Ovary (tissue), 3 donors: ENCODE results near the gene SNCAIP.
A peak's percentile ranks its signal among the peaks of the same experiment; 100 is the strongest.

Source experiments
- CTCF ChIP-seq, 3 donors: fragments of 450-650 bp in 2 of 3; fragments of 200-600 bp in 1 of 3; IDR thresholded peaks; one replicate each; pipeline versions ENCODE4 v1.5.1 to v1.8.0; 2016 to 2022; ENCODE audit warnings: antibody characterized with exemption in 3 of 3, mild to moderate bottlenecking in 1 of 3
- POLR2A ChIP-seq: fragments of 450-650 bp; IDR thresholded peaks from one replicate; pipeline ENCODE4 v1.6.1; 2017; ENCODE audit warnings: antibody characterized with exemption, mild to moderate bottlenecking, moderate library complexity
- donor health status: DM: no; HTN: no; CAD: no.

GRCh38 chr5:122310889-122311288 lies 1.1 kb upstream of the SNCAIP start:
- TF ChIP-seq CTCF (IDR thresholded peaks at IDR 0.05) (no peak), POLR2A (peak; percentile 8)
